NCI-H526 treated with DMSO at 0.1 percent for 48 hours (cell line): ENCODE measurements around the gene ZNF732.
"Not testable (repeated sequence)": the region's sequence is repeated elsewhere in the genome, so short reads cannot be mapped to it uniquely, and the experiment has no call there.

ENCODE experiments used
- DNase-seq: peaks from one replicate; lab custom pipeline; 2025; lab: John Stamatoyannopoulos, UW

The ZNF732 gene

GRCh38 chr4:253936-254756, 51.1 kb downstream of the ZNF732 start:
- DNase-seq: no peak

- no peak for DNase-seq
Observed at GRCh38 chr4:252065-252601, 53.1 kb downstream of the ZNF732 start.

GRCh38 chr4:244471-244870, 60.8 kb downstream of the ZNF732 start:
- DNase-seq: no peak

- no peak for DNase-seq
Observed at GRCh38 chr4:243426-243825, 61.8 kb downstream of the ZNF732 start.

GRCh38 chr4:242121-242848, 63.0 kb downstream of the ZNF732 start:
- peak; percentile 48 for DNase-seq

GRCh38 chr4:241411-241810, 63.9 kb downstream of the ZNF732 start:
- DNase-seq: not testable (repeated sequence)

GRCh38 chr4:236028-236427, 69.2 kb downstream of the ZNF732 start:
- no peak for DNase-seq

- no peak for DNase-seq
Observed at GRCh38 chr4:234178-234577, 71.1 kb downstream of the ZNF732 start.

GRCh38 chr4:223913-224497, 81.3 kb downstream of the ZNF732 start:
- no peak for DNase-seq
